K562 (cell line): Measurements from ENCODE around the gene SPHKAP. TPM values are rescaled to one million over a fixed set of nuclear protein-coding genes. Genes with fewer than 3 reads are reported as not detected.
"Not testable (repeated sequence)": the region's sequence is repeated elsewhere in the genome, so short reads cannot be mapped to it uniquely, and the experiment has no call there.

Experiments
- ATAC-seq: fragments of 200-7000 bp; cut with Tn5 transposase; 3 replicates; pipeline ENCODE4 v1.9.1; 2020; ENCODE audit warnings: moderate library complexity
- BruUV-seq: library from RNA; stranded (reverse); fragments of 400-500 nt; replicated peaks from 2 replicates; lab custom pipeline; 2021; lab: Mats Ljungman, UMichigan
- CTCF ChIA-PET: fragments of 300-600 bp; formaldehyde crosslinking; extraction: SDS; loops from one replicate; lab custom pipeline; 2021; ENCODE audit warnings: low intra/inter-chr PET ratio; lab: Yijun Ruan, JAX
- POLR2A ChIA-PET: fragments of 300-600, 350-650 bp; sonication (Branson Sonifier 250); formaldehyde crosslinking; extraction: SDS; loops from one replicate; lab custom pipeline; 2021; ENCODE audit warnings: antibody characterized with exemption, inconsistent platforms; lab: Yijun Ruan, JAX
- DNase-seq, 4 experiments: peaks; one replicate each; pipeline versions ENCODE4 v3.0.0 to v3.0.0-alpha.2; 2011 to 2018; ENCODE audit warnings: low spot score in 3 of 4, mixed read lengths in 3 of 4; ENCODE audit errors: extremely low read depth in 1 of 4
- FAIRE-seq: peaks from 2 replicates; lab custom pipeline; 2011; peaks lifted over from hg19 to GRCh38; lab: Jason Lieb, UNC
- H2AFZ ChIP-seq: 2 replicates; pipeline ENCODE4 v1.6.0; 2011; ENCODE audit warnings: low read depth, low read length, control low read depth, inconsistent platforms
- H3K27ac ChIP-seq: fragments of 200-600 bp; 3 replicates; pipeline ENCODE4 v1.8.0; 2011; ENCODE audit warnings: low read depth, mild to moderate bottlenecking, control low read depth, inconsistent platforms, low read length, moderate library complexity, mixed read lengths; ENCODE audit errors: extremely low read depth
- H3K27me3 ChIP-seq, 2 experiments: fragments of 300-600 bp in 1 of 2; 2 replicates in 1 of 2; 3 replicates in 1 of 2; pipeline versions ENCODE4 v1.6.0 to v1.8.0; 2011; ENCODE audit warnings: inconsistent platforms in 2 of 2, low read length in 2 of 2, mild to moderate bottlenecking in 1 of 2, mixed read lengths in 1 of 2, moderate library complexity in 1 of 2; ENCODE audit not compliant: control insufficient read depth in 2 of 2, insufficient read depth in 2 of 2
- H3K36me3 ChIP-seq: fragments of 300-600 bp; 3 replicates; pipeline ENCODE4 v1.8.0; 2011; ENCODE audit warnings: mild to moderate bottlenecking, low read length, inconsistent platforms; ENCODE audit not compliant: control insufficient read depth, insufficient read depth
- H3K4me1 ChIP-seq, 2 experiments: fragments of 200-600 bp in 1 of 2; replicated peaks in 1 of 2; 2 replicates in 1 of 2; 3 replicates in 1 of 2; pipeline versions ENCODE4 v1.5.1 to v1.8.0; 2011; ENCODE audit warnings: inconsistent platforms in 2 of 2, low read length in 2 of 2, mild to moderate bottlenecking in 1 of 2, mixed read lengths in 1 of 2, moderate library complexity in 1 of 2; ENCODE audit not compliant: control insufficient read depth in 2 of 2, insufficient read depth in 2 of 2
- H3K4me2 ChIP-seq: 2 replicates; pipeline ENCODE4 v1.6.1; 2011; ENCODE audit warnings: low read length, control low read depth, inconsistent platforms, mixed read lengths; ENCODE audit not compliant: insufficient read depth
- H3K4me3 ChIP-seq: fragments of 200-600 bp; sonication (generic), shearing (Covaris generic); 2 replicates; pipeline ENCODE4 v1.5.1; 2016; ENCODE audit warnings: control low read depth, inconsistent platforms
- H3K79me2 ChIP-seq: fragments of 200-600 bp; 3 replicates; pipeline ENCODE4 v1.8.0; 2011; ENCODE audit warnings: low read length, inconsistent platforms; ENCODE audit not compliant: control insufficient read depth, insufficient read depth
- H3K9ac ChIP-seq, 2 experiments: 2 replicates each; pipeline versions ENCODE4 v1.6.0 to v1.6.1; 2011; ENCODE audit warnings: low read depth in 2 of 2, low read length in 2 of 2, control low read depth in 1 of 2, inconsistent platforms in 1 of 2, mild to moderate bottlenecking in 1 of 2, mixed read lengths in 1 of 2; ENCODE audit not compliant: insufficient read depth in 1 of 2
- H3K9me1 ChIP-seq: one replicate; pipeline ENCODE4 v1.6.0; 2011; ENCODE audit warnings: inconsistent platforms, mild to moderate bottlenecking, low read length, moderate library complexity; ENCODE audit not compliant: control insufficient read depth, insufficient read depth
- H3K9me3 ChIP-seq: replicated peaks from 2 replicates; pipeline ENCODE4 v1.5.1; 2011; ENCODE audit warnings: low read depth, low read length, inconsistent platforms; ENCODE audit not compliant: control insufficient read depth, insufficient read depth
- H4K20me1 ChIP-seq: replicated peaks from 2 replicates; pipeline ENCODE4 v1.6.1; 2011; ENCODE audit warnings: low read length, inconsistent platforms, mixed read lengths; ENCODE audit not compliant: control insufficient read depth, insufficient read depth
- BRF1 ChIP-seq: IDR thresholded peaks from 3 replicates; pipeline ENCODE4 v1.6.1; 2011; ENCODE audit warnings: borderline replicate concordance, mild to moderate bottlenecking; ENCODE audit not compliant: insufficient read length; ENCODE audit errors: extremely low read depth
- E2F8 ChIP-seq: fragments of 450-650 bp; IDR thresholded peaks from 2 replicates; pipeline ENCODE4 v1.7.1; 2018; ENCODE audit warnings: mild to moderate bottlenecking, low read depth; ENCODE audit not compliant: partially characterized antibody
- HNRNPUL1 ChIP-seq: fragments of 200-400 bp; formaldehyde crosslinking; IDR thresholded peaks from 2 replicates; pipeline ENCODE4 v1.6.1; 2017; ENCODE audit warnings: low read length
- LCOR ChIP-seq: sonication (generic); formaldehyde crosslinking; IDR thresholded peaks from 2 replicates; pipeline ENCODE4 v1.8.0; 2022; ENCODE audit warnings: mild to moderate bottlenecking, missing genetic modification reagents
- MECOM ChIP-seq: fragments of 250-450 bp; sonication (Bioruptor Pico); IDR thresholded peaks from 2 replicates; pipeline ENCODE4 v1.8.0; 2022; ENCODE audit warnings: inconsistent platforms
- NFATC3 ChIP-seq: fragments of 450-650 bp; IDR thresholded peaks from 2 replicates; pipeline ENCODE4 v1.6.1; 2017; ENCODE audit warnings: mild to moderate bottlenecking
- PHB ChIP-seq: fragments of 250-450 bp; sonication (Bioruptor Pico); IDR thresholded peaks from 2 replicates; pipeline ENCODE4 v1.5.0; 2021
- TOE1 ChIP-seq, 2 experiments: fragments of 450-650 bp in 1 of 2; sonication (generic) in 1 of 2; formaldehyde crosslinking in 1 of 2; IDR thresholded peaks; 2 replicates each; pipeline versions ENCODE4 v1.7.1 to v1.8.0; 2016 to 2022; ENCODE audit warnings: borderline replicate concordance in 2 of 2, mild to moderate bottlenecking in 2 of 2, antibody characterized with exemption in 1 of 2, inconsistent platforms in 1 of 2, low read depth in 1 of 2, missing genetic modification reagents in 1 of 2, moderate library complexity in 1 of 2
- ZBTB34 ChIP-seq: fragments of 250-450 bp; sonication (Bioruptor Pico); IDR thresholded peaks from 2 replicates; pipeline ENCODE4 v1.8.0; 2021; ENCODE audit warnings: mild to moderate bottlenecking, moderate library complexity
- WGBS: fragments of 100-300 bp; shearing (Covaris generic); methylation state at CpG from one replicate; pipeline ENCODE4 v1.1.6; 2016; ENCODE audit warnings: low coverage, mixed read lengths; ENCODE audit not compliant: insufficient coverage; ENCODE audit errors: missing lambda C conversion rate; 5-methylcytosine and 5-hydroxymethylcytosine counted together
- in situ Hi-C: fragments of 300-500 bp; cut with MboI; formaldehyde crosslinking; loops from 4 replicates; pipeline ENCODE4 v1.15.0; 2018; ENCODE audit warnings: inconsistent platforms, mixed read lengths
- intact Hi-C: fragments of 100-400 bp; cut with micrococcal nuclease; formaldehyde crosslinking; loops from 2 replicates; pipeline ENCODE4 v1.14.2; 2022
- polyA plus RNA-seq, 8 experiments: library from polyadenylated mRNA; depleted of rRNA in 4 of 8; stranded (reverse) in 5 of 8; unstranded in 3 of 8; fragments of >200 nt; fragmentation: Nextera tagmentation in 2 of 8; fragmentation: Illumina TruSeq in 1 of 8; extraction: Ambion mirVana in 2 of 8; extraction: Trizol in 1 of 8; gene quantifications; 2 replicates each; pipeline versions ENCODE4 v1.2.1 to v1.2.3, GENCODE V29; 2011 to 2014; ENCODE audit warnings: inconsistent platforms in 1 of 8, missing spikeins in 1 of 8
- total RNA-seq, 7 experiments: library from RNA; depleted of rRNA in 6 of 7; stranded (reverse); fragments of >200 nt in 6 of 7; fragmentation: Illumina TruSeq in 2 of 7; extraction: Trizol in 2 of 7; gene quantifications; 2 replicates each; pipeline versions ENCODE4 v1.2.1 to v1.2.3, GENCODE V29; 2011 to 2021; ENCODE audit warnings: low replicate concordance in 1 of 7
- TF ChIP-seq, protein P1 (sequence below): sonication (generic); formaldehyde crosslinking; IDR thresholded peaks from 2 replicates; pipeline ENCODE4 v1.8.0; 2022; ENCODE audit warnings: missing genetic modification reagents, mild to moderate bottlenecking, moderate library complexity, borderline replicate concordance

SPHKAP gene
- total and polyA plus RNA-seq, 9 of the 15 experiments (the other 6 are each of a cell fraction or from before 2014, with no cell fraction given), result not detected

DNA sequence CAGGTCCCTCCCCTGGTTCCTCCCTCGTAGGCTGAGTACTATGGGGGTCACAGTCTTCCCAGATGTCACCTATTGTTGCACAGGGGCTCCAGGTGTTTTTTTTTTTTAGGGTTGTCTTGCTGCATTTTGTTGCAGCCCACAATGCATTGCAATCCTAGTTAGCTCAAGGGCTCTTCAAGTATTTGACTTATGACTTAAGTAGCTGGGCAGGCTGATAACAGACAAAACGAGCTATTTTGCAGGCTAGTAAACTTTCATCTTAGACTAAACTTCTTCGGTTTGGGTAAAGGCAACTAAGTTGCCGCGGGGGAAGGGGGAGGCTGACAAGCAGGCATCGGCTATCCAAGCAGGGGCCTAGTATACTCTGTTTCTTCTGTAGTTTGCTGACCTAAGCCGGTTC is 245.2 kb downstream of the SPHKAP start:
- H3K9ac ChIP-seq, ATAC-seq, H3K79me2 ChIP-seq, H3K9me1 ChIP-seq, H4K20me1 ChIP-seq, FAIRE-seq, H3K4me3 ChIP-seq, in situ Hi-C loops, H2AFZ ChIP-seq, POLR2A ChIA-PET, H3K4me1 ChIP-seq, intact Hi-C loops, H3K36me3 ChIP-seq, CTCF ChIA-PET, BruUV-seq, H3K4me2 ChIP-seq, H3K9me3 ChIP-seq, H3K27ac ChIP-seq, H3K27me3 ChIP-seq, DNase-seq: not testable (repeated sequence)
- WGBS, result 2% methylated on average over 7 of the region's 7 CpGs

DNA sequence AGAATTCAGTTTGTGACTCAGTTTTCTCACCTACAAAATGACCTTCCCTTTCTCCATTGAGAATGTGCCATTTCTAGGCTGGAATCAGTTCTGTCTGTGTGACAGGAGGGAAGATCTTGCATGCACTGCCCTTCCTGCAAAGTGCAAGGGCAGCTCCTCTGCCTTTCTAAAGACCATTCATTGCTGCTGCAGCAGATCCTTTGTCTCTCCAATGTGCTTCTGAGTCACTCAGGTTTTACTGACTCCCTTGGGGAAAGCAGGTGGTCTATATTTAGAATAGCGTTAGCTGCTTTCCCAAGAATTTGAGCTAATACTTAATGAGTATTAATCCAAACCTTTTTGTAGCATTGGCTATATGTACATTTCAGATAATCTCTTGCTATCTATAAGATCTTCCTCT is 247.6 kb downstream of the SPHKAP start:
- no peak for FAIRE-seq
- Histone ChIP-seq H3K79me2 (no peaks in the 10 kb centered on the region), H3K9me1 (no peaks in the 10 kb centered on the region), H3K9ac (no peak overlapping the region), H3K4me3 (no peak overlapping the region), H4K20me1 (no peaks in the 10 kb centered on the region), H3K27ac (no peak overlapping the region), H3K4me1 (no peaks in the 10 kb centered on the region), H2AFZ (no peak overlapping the region), H3K36me3 (no peaks in the 10 kb centered on the region), H3K4me2 (no peak overlapping the region), H3K9me3 (no peaks in the 10 kb centered on the region), H3K27me3 (no peaks in the 10 kb centered on the region)
- intact Hi-C loops (no loop called here), in situ Hi-C loops (no loop called here)
- BruUV-seq, result no TSS peak
- CTCF ChIA-PET, result interaction anchor here (0.6 kb wide), 1 partner anchor 140 kb away, joined by 4 read pairs; no protein-coding TSS in a partner anchor
- 9% methylated on average over 1 of the region's 1 CpG for WGBS
- ATAC-seq, result no peak
- no peak for DNase-seq
- POLR2A ChIA-PET, result interaction anchor here (0.7 kb wide), 1 partner anchor 1708 kb away, joined by 3 read pairs; no protein-coding TSS in a partner anchor
- TF ChIP-seq NFATC3 (no peak), MECOM (no peak), TOE1 (IDR thresholded peaks at IDR 0.05; ENCODE audit: borderline replicate concordance) (no peak), TOE1 (CRISPR knock-in tag; IDR thresholded peaks at IDR 0.05; ENCODE audit: borderline replicate concordance, low read depth) (no peak), ZBTB34 (CRISPR knock-in tag) (no peak), LCOR (no peak), HNRNPUL1 (no peak), BRF1 (no peak), E2F8 (no peak), PHB (CRISPR knock-in tag) (no peak)
- TF ChIP-seq, protein P1, sequence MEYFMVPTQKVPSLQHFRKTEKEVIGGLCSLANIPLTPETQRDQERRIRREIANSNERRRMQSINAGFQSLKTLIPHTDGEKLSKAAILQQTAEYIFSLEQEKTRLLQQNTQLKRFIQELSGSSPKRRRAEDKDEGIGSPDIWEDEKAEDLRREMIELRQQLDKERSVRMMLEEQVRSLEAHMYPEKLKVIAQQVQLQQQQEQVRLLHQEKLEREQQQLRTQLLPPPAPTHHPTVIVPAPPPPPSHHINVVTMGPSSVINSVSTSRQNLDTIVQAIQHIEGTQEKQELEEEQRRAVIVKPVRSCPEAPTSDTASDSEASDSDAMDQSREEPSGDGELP (CRISPR knock-in tag), result no peak
